Measurements from ENCODE around the gene SENP6.
"Not testable (repeated sequence)": the region's sequence is repeated elsewhere in the genome, so short reads cannot be mapped to it uniquely, and the experiment has no call there.

SENP6 gene

DNA sequence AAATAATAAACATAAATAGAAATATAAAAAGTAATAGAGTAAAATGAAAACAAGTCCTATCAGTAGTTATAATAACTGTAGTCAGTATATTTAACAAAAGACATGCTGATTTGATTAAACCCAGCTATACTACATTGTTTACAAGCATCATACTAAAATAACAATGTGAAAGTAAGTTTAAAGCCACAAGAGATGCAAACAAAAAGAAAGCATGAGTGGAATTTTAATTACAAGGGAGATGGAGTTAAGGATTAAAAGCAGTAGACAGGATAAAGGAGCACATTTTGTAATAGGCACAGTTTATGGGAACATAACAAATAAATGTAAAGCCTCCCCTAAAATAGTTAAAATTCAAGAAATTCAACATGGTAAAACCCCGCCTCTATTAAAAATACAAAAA is 41.5 kb downstream of the SENP6 start:
- H3K4me3 ChIP-seq (ENCODE audit: low read depth, low read length), result no peak overlapping the region
- no peak for TF ChIP-seq CTCF (conservative IDR thresholded peaks at IDR 0.05; ENCODE audit: low read depth, low read length)
- no peak for DNase-seq (ENCODE audit: low read depth)

DNA sequence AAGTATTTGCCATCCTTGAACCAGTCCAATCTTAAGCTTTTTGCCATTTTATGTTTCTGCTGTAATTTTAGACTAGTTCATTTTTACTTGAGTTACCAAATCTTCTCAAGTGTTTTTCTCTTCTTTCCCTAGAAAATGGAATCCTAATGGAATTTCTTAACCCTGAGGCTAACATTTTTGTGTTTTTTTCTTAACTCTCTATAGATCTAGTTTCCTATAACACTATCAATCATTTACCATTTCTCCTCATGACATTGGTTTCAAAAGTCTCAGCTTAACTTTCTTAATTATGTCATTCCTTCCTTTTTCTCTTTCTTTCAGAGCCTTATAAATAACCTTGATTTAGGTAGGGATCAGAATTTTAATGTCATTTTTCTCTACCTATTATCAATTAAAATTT is 54.8 kb downstream of the SENP6 start:
- no peak for TF ChIP-seq CTCF (conservative IDR thresholded peaks at IDR 0.05; ENCODE audit: low read depth, low read length)
- no peak overlapping the region for H3K4me3 ChIP-seq (ENCODE audit: low read depth, low read length)
- no peak for DNase-seq (ENCODE audit: low read depth)

DNA sequence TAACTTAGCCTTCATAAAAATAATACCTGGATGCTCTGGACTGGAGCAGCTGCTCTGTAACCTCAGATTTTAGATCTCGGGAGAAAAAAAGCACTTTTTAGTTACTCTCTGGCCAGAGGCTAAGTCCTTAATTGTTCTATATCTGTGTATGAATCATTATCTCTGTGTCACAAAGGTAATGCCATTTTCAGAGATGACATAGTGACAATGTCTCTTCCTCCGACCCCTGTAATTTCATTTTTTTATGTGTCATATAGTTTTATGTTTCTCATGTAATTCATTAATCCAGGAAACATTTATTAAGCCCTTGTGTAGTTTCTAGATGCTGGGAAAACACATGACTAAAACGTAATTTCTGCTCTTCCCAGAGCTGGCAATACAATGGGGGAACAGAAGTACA is 55.6 kb downstream of the SENP6 start:
- DNase-seq (ENCODE audit: low read depth), result no peak
- no peak for TF ChIP-seq CTCF (conservative IDR thresholded peaks at IDR 0.05; ENCODE audit: low read depth, low read length)
- no peak overlapping the region for H3K4me3 ChIP-seq (ENCODE audit: low read depth, low read length)

DNA sequence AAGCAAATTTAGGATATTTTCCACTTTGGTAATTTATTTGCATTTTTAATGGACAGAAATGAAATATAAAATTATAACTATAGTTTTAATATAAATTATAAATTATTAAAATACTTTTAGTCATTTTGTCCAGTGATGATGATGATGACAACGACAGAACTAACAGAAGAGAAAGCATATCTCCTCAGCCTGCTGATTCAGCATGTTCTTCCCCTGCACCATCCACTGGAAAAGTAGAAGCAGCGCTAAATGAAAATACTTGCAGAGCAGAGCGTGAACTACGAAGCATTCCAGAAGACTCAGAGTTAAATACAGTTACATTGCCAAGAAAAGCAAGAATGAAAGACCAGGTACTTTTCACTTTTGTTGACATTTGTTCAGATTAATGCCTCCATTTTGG is 64.9 kb downstream of the SENP6 start:
- DNase-seq (ENCODE audit: low read depth), result no peak
- no peak for TF ChIP-seq CTCF (conservative IDR thresholded peaks at IDR 0.05; ENCODE audit: low read depth, low read length)
- H3K4me3 ChIP-seq (ENCODE audit: low read depth, low read length), result no peak overlapping the region

DNA sequence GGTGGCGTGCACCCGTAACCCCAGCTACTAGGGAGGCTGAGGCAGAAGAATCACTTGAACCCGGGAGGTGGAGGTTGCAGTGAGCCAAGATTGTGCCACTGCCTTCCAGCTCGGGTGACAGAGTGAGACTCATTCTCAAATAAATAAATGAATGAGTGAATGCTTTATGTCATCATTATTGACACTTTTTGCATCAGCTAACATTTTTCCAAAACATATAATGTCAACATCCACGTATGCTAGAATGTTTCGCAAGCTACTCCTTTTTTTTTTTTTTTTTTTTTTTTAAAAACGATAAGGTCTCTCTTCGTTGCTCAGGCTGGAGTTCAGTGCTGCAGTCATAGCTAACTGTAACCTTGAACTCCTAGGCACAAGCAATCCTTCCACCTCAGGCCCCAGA is 72.2 kb downstream of the SENP6 start:
- H3K4me3 ChIP-seq (ENCODE audit: low read depth, low read length), result no peak overlapping the region
- DNase-seq (ENCODE audit: low read depth), result peak; percentile 29
- TF ChIP-seq CTCF (conservative IDR thresholded peaks at IDR 0.05; ENCODE audit: low read depth, low read length), result no peak

DNA sequence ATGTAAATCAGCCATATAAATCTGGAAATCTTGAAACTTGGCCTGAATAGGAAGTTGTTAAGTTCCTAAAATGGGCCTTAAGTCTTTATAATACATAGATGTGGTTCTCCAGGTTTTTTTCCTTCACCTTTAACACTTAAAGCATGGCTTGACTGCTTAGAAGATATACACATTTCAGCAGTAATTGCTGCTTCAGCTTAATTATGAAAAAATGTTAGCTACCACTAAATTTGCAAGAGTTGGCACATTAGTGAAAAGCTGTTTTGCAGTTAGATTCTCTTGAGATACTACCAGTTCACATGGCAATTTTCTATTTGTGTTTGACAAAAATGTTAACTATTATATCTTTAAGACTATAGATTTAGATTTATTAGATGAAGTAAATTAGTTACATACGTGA is 74.7 kb downstream of the SENP6 start:
- no peak for DNase-seq (ENCODE audit: low read depth)
- H3K4me3 ChIP-seq (ENCODE audit: low read depth, low read length), result no peak overlapping the region
- no peak for TF ChIP-seq CTCF (conservative IDR thresholded peaks at IDR 0.05; ENCODE audit: low read depth, low read length)

- not testable (repeated sequence) for H3K4me3 ChIP-seq (ENCODE audit: low read depth, low read length); DNase-seq (ENCODE audit: low read depth)
Observed at GRCh38 chr6:75682548-75682947, 80.9 kb downstream of the SENP6 start.

DNA sequence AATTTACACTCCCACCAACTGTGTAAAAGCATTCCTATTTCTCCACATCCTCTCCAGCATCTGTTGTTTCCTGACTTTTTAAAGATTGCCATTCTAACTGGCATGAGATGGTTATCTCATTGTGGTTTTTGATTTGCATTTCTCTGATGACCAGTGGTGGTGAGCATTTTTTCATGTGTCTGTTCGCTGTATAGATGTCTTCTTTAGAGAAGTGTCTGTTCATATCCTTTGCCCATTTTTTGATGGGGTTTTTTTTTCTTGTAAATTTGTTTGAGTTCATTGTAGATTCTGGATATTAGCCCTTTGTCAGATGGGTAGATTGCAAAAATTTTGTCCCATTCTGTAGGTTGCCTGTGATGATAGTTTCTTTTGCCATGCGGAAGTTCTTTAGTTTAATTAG is 81.3 kb downstream of the SENP6 start:
- DNase-seq (ENCODE audit: low read depth); H3K4me3 ChIP-seq (ENCODE audit: low read depth, low read length): not testable (repeated sequence)
